ENCODE measurements around the gene ARL10.

Gene ARL10

DNA sequence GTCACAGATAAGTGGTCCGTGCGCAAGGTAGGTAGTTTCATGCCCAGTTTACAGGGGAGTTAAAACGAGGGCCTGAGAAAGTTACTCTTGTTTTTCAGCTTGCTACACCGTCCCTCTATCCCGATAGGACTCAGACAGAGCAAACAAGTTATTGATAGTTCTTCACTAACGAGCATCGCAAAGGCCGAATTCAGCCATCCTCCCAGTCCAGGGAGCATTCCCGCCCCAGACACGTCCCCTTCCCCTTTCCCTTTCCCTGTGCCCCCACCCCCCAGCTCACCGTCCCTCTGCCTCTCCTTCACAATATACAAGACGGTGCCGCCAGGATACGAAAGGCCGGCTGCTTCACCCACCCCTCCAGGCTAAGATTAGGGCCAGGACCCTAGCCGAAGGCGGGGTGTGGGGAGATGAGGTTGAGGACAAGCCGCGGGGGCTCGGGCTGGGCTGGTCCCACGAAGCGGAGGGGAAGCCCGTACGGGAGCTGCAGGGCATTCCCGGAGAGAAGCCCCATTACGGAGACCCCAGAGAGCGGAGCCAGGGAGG, 4.3 kb upstream of the ARL10 start:
- TF ChIP-seq, protein P1, sequence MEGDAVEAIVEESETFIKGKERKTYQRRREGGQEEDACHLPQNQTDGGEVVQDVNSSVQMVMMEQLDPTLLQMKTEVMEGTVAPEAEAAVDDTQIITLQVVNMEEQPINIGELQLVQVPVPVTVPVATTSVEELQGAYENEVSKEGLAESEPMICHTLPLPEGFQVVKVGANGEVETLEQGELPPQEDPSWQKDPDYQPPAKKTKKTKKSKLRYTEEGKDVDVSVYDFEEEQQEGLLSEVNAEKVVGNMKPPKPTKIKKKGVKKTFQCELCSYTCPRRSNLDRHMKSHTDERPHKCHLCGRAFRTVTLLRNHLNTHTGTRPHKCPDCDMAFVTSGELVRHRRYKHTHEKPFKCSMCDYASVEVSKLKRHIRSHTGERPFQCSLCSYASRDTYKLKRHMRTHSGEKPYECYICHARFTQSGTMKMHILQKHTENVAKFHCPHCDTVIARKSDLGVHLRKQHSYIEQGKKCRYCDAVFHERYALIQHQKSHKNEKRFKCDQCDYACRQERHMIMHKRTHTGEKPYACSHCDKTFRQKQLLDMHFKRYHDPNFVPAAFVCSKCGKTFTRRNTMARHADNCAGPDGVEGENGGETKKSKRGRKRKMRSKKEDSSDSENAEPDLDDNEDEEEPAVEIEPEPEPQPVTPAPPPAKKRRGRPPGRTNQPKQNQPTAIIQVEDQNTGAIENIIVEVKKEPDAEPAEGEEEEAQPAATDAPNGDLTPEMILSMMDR (IDR thresholded peaks at IDR 0.05; ENCODE audit: extremely low read depth, insufficient read depth, missing control alignments): no peak
- DNase-seq (ENCODE audit: low spot score): no peak
- in situ Hi-C loops (cut with MboI; ENCODE audit: low pct_unique_long_range_greater_than_20kb, low sequenced_read_pairs, unreplicated experiment): no loop called here

DNA sequence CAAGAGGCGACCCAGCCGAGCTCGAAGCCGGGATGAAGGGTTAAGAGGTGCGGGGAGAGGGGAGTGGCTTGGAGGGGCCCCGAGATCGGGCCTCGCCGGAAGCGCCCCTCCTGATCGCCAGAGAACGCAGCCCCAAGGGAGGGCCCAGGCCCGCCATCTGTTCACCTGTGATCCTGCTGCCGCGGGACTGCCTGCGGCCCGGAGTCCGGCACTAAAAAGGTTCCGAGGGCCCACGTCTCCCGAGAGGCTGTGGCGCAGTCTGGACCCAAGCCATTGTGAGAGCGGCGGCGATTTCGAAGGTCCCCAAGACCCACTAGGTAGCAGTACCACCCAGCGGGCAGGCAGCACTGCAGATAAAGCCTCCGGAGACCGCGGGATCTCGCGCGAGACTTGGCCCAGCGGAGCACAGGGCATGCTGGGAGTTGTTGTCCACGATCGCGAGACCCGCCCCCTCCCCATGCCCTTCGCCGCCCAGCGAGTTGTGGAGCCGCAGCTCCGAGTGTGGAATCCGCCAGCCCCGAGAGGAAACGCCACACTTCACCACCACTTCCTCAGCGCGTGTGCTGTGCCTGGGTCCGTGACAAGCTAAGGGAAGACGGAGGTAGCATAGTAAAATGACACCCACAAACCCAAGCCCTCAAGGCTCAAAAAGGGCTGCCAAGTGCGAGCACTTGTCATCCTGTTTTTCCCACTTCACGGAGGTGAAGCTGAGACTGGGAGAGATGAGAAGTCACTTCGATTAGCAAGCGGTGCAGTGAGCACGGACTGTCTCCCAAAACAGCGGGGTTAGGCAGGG, 3.7 kb upstream of the ARL10 start, which contains the start of gene KIAA1191:
KIAA1191 (minus strand) TSS at position 328 of the 796 bp plus-strand sequence. CDS start 2,256 bp downstream, outside the sequence.
- DNase-seq (ENCODE audit: low spot score): peak; percentile 89
- in situ Hi-C loops (cut with MboI; ENCODE audit: low pct_unique_long_range_greater_than_20kb, low sequenced_read_pairs, unreplicated experiment): no loop called here
- TF ChIP-seq, protein P1 (IDR thresholded peaks at IDR 0.05; ENCODE audit: extremely low read depth, insufficient read depth, missing control alignments): peak; percentile 38

DNA sequence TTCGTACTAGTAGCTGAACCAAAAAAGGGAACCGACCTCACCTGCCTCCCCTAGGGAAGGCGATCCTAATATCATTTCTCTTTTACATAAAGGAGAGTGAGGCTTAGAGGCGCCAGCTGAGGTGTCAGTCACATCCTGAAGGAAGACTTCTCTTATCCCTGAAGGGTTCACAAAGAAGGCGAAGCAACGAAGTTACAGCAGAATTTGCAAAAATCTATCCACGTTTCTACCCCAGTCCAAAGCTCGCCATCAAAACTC, 3.1 kb upstream of the ARL10 start:
- TF ChIP-seq, protein P1 (IDR thresholded peaks at IDR 0.05; ENCODE audit: extremely low read depth, insufficient read depth, missing control alignments): no peak
- no peak for DNase-seq (ENCODE audit: low spot score)

DNA sequence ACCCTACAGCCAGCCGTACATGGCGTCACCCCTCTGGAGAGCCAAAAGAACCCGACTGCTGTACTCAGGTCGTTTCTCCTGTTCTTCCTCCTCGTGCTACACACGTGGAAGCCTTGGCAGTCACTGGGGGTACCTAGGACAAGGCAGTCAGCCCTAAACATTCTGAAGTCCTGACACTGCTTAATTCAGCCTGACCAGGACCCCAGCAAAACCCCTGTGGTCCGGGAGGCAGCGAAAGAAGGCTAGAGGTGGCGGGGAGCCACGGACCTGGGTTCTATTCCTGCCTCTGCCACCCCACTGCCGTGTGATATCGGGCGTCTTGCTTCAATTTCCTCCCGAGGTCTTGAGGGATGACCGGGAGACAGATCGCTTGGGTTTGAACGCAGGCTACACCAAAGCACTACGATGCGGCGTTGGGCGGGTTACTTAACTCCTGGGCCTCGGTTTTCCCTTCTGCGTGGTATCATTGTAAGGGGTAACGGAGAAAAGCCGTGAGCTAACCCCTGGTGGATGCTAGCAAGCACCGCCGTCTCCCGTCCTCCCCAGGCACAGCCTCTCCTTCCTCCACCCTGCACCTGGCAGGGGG, 429 bp upstream of the ARL10 start:
- in situ Hi-C loops (cut with MboI; ENCODE audit: low pct_unique_long_range_greater_than_20kb, low sequenced_read_pairs, unreplicated experiment): no loop called here
- TF ChIP-seq, protein P1 (IDR thresholded peaks at IDR 0.05; ENCODE audit: extremely low read depth, insufficient read depth, missing control alignments): no peak
- no peak for DNase-seq (ENCODE audit: low spot score)

More for the DNA sequence above, 3.1 kb upstream of the ARL10 start:
- in situ Hi-C loops (cut with MboI; ENCODE audit: low pct_unique_long_range_greater_than_20kb, low sequenced_read_pairs, unreplicated experiment): no loop called here

DNA sequence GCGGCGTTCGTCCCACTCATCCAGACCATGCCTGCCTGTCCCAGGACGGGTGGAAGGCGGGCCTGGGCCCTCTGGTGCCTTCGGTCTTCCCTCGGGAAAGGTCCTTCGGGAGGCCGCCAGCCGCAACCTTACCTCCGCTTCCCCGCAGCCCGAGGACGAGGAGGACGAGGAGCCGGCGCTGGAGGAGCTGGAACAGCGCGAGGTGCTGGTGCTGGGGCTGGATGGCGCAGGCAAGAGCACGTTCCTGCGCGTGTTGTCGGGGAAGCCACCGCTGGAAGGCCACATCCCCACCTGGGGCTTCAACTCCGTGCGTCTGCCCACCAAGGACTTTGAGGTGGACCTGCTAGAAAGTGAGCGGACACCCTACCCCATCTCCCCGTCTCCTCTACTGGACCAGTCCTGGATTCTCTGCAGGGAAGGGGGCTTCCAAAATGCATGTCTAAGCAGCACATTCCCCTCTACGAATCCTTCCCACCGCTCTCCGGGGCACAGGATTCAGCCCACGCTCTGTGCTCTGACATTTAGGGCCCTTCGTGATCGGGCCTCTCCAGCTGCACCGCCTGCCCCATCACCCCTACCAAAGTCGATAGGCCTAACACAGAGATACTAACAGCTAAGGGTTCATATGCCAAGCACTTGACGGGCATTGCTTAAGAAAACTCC, 1.1 kb downstream of the ARL10 start:
- no peak for DNase-seq (ENCODE audit: low spot score)
- TF ChIP-seq, protein P1 (IDR thresholded peaks at IDR 0.05; ENCODE audit: extremely low read depth, insufficient read depth, missing control alignments): no peak
- in situ Hi-C loops (cut with MboI; ENCODE audit: low pct_unique_long_range_greater_than_20kb, low sequenced_read_pairs, unreplicated experiment): no loop called here

DNA sequence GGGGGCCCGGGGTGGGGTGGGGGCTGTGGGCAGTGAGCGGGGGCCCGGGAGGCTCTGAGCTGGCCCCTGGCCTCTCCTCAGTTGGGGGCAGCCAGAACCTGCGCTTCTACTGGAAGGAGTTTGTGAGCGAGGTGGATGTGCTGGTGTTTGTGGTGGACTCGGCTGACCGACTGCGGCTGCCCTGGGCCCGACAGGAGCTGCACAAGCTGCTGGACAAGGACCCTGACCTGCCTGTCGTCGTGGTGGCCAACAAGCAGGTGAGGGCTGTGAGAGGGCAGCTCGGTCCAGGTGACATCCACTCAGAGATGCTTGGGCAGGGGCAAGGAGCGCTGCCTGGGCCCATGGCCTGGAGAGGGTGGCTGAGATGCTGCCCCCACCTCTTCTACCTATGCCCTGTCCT, 3.4 kb downstream of the ARL10 start:
- in situ Hi-C loops (cut with MboI; ENCODE audit: low pct_unique_long_range_greater_than_20kb, low sequenced_read_pairs, unreplicated experiment): no loop called here
- TF ChIP-seq, protein P1 (IDR thresholded peaks at IDR 0.05; ENCODE audit: extremely low read depth, insufficient read depth, missing control alignments): no peak
- DNase-seq (ENCODE audit: low spot score): no peak

Data from GM13977 (cell line).